ENCODE measurements around the gene MYBPH.

MYBPH gene

DNA sequence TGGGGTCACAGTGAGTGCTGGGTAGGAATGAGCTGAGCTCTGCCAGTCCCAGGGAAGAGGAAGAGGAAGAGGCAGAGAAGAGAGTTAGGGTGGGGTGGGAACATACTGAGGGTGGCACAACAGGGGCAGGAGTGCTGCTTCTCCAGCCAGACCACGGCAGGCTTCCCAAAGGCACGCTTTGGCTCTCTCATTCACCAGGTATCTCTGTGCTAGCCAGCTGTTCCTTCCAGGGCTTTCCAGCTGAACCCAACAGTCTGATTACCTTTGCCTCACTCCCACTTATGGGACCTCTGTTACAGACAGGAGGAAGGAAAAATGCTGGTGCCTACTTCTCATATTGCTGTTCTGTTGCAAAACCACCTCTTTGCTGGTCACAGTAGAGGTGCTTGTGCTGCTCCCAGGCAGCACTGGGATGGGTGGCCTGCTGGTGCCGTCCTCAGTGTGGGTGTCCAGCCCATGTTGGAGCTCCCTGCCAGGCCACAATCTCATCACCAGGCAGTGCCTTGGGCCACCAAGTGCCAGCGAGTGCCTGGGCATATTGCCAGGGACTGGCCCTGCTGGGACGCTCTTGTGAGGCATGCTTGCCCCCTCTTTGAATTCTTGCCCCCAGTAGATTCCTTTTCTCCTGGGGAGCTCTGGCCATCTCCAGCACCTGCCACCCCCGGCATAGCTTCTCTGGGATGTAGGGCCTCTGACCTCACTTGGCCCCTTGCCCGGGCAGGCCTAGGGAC lies 46.0 kb downstream of the MYBPH start:
- DNase-seq (ENCODE audit: low spot score), result peak; percentile 44

DNA sequence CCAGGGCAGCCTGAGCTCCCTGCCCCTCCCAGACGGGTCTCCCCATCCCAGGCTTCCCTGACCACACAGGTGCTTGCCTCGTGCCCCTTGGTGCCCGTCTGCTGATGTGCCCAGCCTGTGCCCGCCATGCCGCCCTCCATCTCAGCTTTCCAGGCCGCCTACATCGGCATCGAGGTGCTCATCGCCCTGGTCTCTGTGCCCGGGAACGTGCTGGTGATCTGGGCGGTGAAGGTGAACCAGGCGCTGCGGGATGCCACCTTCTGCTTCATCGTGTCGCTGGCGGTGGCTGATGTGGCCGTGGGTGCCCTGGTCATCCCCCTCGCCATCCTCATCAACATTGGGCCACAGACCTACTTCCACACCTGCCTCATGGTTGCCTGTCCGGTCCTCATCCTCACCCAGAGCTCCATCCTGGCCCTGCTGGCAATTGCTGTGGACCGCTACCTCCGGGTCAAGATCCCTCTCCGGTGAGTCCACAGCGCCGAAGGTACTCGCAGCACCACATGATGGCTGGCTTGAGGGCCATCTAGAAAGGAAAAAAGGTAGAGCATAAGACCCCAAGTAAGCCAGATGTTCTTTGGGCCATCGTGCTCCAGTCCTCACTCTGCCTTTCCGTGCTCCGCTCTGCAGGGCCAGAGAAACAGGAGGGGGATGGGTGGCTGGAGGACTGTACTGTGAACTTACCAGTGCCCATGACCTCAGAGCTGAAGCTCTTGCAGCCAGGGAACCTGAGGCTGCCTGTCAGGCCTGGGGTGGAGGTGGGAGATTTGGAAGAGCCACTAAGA lies 46.7 kb downstream of the MYBPH start:
- DNase-seq (ENCODE audit: low spot score), result peak; percentile 41

DNA sequence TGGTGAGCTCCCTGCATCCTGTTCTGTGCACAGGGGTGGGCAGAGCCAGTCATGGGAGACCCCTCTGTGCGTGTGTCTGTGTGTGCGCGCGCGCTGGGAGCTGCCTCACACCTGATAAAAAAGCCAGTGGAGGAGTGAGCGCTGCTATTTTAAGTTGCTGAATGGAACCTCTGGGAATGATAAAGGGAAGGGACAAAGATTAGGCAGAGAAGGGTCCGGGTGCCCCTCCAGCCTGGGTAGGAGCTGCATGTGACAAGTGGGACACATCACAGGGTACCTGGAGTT lies 47.3 kb downstream of the MYBPH start:
- no peak for DNase-seq (ENCODE audit: low spot score)

DNA sequence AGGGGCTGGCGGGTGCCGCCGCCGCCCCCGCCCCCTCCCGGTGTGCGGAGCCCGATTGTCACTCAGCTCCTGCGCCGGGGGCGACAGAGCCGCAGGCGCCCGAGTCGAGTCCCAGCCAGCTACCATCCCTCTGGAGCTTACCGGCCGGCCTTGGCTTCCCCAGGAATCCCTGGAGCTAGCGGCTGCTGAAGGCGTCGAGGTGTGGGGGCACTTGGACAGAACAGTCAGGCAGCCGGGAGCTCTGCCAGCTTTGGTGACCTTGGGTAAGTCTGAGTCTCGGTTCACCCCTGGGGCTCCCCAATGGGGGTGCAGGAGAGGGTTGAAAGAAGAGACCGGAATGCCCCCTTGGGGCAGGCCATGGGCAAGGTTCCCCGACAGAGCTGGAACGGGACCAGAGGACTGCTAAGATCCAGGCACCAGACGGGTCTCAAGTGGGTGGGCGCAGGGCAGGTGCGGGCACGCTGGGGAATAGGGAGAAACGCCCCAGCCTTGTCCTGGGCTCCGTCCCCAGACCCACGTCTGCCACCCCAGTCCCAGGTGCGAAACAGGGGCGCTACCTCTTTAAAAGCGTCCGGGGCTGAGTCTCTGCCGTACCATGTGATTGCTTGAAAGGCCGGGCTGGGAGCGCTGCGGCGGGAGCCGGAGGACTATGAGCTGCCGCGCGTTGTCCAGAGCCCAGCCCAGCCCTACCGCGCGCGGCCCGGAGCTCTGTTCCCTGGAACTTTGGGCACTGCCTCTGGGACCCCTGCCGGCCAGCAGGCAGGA lies 47.8 kb downstream of the MYBPH start, which contains the start of gene ADORA1:
TSS of gene ADORA1 (plus strand) at position 61 of the 765 bp plus-strand sequence. CDS start 1,116 bp downstream, outside the sequence.
- DNase-seq (ENCODE audit: low spot score), result peak; percentile 79

DNA sequence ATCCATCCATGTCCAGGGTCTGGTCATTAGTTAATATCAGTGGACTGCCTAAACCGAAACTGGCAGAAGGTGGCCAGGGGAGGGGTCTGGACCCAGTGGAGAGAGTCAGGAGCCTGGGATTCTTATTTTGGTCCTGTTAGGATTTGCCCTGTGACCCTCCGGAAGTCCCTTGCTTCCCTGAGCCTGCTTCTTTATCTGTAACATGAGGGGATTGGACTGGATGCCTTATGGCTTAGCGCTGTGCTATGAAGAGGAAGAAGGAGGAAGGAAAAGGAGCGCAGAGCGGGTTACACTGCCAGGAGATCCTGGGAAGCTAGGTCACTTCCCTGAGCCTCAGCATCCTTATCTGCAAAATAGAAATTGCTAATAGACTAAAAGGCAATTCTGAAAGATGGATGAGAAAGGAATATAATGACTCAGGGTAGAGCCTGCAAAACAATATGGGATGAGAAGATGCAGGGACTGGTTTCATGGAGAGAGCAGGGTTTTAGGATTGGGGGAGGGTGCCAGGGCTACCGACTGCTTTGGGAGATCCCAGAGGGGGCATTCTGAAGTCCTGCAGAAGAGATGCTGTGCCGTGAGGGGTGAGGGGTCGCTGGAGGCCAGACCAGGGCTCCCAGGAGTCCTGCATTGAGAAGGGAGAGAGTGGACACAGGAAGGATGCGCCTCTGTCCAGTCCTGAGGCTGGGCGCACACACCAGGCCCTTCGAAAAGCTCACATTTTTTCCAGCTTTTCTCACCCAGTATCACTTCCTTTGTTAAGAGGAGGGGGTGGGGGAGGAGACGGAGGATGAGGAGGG lies 48.6 kb downstream of the MYBPH start:
- no peak for DNase-seq (ENCODE audit: low spot score)

DNA sequence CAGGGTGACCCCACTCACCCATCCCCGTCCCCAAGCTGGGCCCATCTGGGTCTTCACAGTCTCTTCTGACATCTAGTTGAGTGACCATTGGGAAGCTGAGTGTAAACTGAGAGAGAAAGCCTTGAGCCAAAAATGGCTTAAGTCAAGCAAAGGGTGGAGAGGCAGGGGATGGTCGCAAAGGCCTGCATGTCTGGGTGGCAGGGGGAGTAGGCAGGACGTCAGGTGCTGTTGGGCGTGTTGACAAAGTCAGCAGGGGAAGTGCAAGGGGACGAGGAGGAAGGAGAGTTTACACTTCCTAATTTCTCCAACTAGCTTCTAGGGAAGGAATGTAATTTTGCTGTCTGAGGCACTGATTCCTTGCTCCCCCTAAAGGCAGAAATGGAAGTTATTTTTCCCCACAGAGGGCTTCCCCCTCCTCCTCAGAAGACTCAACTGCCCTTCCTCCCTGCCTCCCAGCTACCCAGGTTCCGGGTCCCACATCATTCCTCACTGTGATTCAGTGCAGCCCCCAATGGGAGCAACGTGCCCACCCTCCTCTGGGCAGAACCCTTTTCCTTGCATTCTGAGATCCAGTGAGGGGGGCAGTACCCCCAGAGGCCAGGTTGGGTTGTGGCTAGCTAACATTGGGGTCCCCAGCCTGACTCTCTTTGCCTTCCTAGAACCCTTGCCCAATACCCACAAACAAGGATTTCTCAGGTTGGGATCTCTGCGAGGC lies 49.3 kb downstream of the MYBPH start:
- DNase-seq (ENCODE audit: low spot score), result peak; percentile 49

DNA sequence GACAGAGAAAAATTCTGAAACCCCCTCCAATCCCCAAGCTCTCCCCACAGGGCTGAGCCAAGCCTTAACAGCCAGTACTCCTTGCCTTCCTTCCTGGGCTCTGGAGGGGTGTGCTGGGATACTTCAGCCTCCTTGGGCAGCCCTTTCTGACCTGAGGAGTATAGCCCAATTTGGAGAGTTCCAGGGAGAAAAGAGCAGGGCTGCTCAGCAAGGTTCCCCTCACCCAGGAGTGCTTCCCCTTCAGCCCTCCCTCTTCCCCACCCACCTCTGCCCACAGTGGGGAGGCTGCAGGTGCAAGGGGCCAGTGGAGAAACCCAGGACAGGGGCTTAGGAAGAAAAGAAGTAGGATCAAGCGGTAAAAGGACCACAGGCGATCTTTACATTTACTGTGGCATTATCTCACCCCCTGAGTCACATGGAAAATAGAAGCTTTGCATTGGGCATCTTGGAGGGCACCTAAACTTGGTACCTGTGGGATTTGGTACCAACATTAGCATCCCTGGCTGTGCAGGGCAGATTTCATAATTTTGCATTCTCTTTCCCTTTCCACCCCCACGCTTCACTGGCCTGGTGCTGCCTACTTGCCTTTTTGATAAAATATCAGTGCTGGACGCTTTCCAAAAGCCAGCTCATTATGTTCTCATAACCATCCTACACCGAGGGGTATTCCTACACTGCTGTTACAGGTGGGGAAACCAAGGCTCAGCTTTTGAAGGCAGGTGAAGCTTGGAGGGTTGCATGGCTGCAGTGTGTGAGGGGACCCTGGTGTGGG lies 50.9 kb downstream of the MYBPH start:
- peak; percentile 29 for DNase-seq (ENCODE audit: low spot score)

DNA sequence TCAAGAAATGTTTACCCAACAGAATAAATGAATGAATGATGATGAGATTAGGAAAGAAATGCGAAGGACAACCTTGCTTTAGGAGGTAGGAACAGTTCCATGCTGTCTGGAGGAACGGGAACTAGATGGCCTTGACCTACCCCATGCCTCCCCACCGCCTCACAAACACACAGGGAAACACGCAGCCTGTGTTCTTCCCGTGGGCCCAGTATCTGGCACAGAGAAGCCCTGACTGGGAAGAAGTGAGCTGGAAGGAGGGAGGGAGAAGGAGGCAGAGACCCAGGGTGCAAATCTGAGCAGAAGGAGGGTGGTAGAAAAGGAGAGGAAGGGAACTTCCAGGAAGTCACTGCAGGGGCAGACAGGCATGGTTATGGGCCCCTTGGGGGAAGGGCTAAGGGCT lies 51.6 kb downstream of the MYBPH start:
- DNase-seq (ENCODE audit: low spot score), result peak; percentile 23

DNA sequence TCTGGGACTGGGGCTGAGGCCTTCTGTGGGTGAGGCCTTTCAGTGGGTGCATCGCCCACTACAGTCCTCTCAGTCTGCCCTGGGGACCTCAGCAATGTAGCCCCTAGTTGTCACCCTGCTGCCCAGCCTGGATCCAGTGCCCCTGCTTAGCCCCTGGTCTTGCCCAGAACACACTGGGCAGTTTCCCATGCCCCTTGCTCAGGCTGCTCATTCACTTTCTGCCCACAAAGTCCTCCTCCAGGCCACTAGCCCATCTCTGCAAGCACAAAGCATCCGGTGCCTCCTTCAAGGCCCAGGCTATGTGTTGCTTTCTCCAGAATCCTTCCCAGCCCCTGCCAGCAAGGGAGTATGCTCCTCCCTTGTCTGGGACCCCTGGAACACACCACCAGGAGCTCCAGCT lies 53.5 kb downstream of the MYBPH start:
- DNase-seq (ENCODE audit: low spot score), result peak; percentile 34

DNA sequence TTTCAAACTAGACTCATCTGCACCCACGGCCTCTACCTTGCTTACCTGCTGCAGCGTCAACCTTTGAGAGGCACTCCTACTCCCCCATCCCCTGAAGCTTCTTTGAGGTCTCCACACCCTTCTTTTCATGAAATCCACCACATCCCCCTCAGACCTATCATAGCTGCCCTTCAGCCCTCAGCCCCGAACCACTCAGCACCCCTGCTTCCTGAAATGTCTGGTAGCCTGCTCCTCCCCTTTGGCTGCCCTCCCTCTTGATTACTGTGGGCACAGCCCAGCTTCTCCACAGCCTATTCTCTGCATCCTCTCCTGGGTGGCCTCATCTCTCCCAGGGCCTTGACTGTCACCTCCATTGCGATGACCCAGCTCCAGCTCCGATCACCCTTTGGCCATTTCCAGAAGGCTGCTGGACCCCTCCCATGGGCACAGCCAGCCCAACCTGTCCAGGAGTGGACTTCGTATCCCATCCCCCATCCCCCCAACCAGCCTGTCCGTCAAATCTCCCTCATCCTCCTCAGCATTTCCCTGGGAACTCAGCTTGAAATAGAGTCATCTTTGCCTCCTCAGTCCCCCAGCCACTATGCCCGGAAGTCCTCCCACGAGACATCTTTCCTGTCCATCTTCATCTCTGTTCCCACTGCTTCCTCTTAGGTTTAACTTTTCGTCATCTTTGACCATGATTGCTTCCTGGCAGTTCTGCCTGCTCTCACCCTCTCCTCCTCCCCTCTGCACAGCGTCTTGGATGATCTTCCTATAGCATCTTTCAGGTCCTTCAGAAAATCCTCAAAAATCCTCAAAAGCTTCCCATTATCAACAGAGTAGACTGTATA lies 54.2 kb downstream of the MYBPH start:
- DNase-seq (ENCODE audit: low spot score), result peak; percentile 28

DNA sequence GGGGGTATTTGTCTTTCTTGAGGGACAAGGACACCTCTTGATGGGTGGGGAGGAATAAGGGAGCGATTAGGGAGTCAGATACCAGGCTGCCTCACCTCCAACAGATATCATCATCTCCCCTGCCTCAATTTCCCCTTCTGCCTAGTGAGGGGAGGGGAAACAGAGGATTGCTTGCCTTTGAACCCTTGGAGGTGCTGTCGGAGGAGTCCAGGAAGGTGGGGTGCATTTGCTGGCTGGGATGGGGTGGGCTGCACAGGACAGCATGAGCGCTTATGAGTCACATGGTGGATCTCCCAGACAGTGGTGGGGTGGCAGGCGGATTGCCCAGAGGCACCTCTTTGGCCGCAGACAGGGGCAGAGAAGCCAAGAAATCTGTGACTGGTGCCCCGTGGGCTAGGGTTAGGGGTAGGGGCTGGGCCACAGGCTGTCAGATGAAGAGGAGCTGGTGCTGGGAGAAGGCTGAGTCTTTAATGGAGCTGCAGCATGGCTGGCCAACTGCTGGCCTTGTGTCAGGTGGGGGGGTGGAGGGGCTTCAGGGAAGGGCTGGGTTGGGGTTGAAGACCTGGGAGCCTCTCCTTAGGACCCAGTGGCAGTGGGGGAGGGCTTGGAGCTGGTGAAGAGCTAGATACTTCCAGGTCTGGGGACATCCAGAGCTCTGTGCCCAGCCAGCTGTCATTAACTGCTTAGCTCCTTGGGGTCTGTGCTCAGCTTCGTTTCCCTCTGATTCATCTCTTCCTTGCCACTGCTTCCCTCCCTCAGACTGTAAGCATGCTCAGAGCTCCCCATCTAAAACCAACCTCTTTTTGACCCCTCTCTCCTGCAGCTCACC lies 55.1 kb downstream of the MYBPH start:
- DNase-seq (ENCODE audit: low spot score), result peak; percentile 38

All from ecto neural progenitor cell (in vitro differentiated cells).